K562 (cell line): ENCODE measurements around the gene PLEKHA5. TPM values are rescaled to one million over a fixed set of nuclear protein-coding genes. Genes with fewer than 3 reads are reported as not detected.

Source experiments
- ATAC-seq: fragments of 200-7000 bp; cut with Tn5 transposase; 3 replicates; pipeline ENCODE4 v1.9.1; 2020; ENCODE audit warnings: moderate library complexity
- BruUV-seq: library from RNA; stranded (reverse); fragments of 400-500 nt; replicated peaks from 2 replicates; lab custom pipeline; 2021; lab: Mats Ljungman, UMichigan
- CTCF ChIA-PET: fragments of 300-600 bp; formaldehyde crosslinking; extraction: SDS; loops from one replicate; lab custom pipeline; 2021; ENCODE audit warnings: low intra/inter-chr PET ratio; lab: Yijun Ruan, JAX
- POLR2A ChIA-PET: fragments of 300-600, 350-650 bp; sonication (Branson Sonifier 250); formaldehyde crosslinking; extraction: SDS; loops from one replicate; lab custom pipeline; 2021; ENCODE audit warnings: antibody characterized with exemption, inconsistent platforms; lab: Yijun Ruan, JAX
- DNase-seq, 4 experiments: peaks; one replicate each; pipeline versions ENCODE4 v3.0.0 to v3.0.0-alpha.2; 2011 to 2018; ENCODE audit warnings: low spot score in 3 of 4, mixed read lengths in 3 of 4; ENCODE audit errors: extremely low read depth in 1 of 4
- FAIRE-seq: peaks from 2 replicates; lab custom pipeline; 2011; peaks lifted over from hg19 to GRCh38; lab: Jason Lieb, UNC
- H2AFZ ChIP-seq: 2 replicates; pipeline ENCODE4 v1.6.0; 2011; ENCODE audit warnings: low read depth, low read length, control low read depth, inconsistent platforms
- H3K27ac ChIP-seq: fragments of 200-600 bp; 3 replicates; pipeline ENCODE4 v1.8.0; 2011; ENCODE audit warnings: low read depth, mild to moderate bottlenecking, control low read depth, inconsistent platforms, low read length, moderate library complexity, mixed read lengths; ENCODE audit errors: extremely low read depth
- H3K27me3 ChIP-seq, 2 experiments: fragments of 300-600 bp in 1 of 2; 2 replicates in 1 of 2; 3 replicates in 1 of 2; pipeline versions ENCODE4 v1.6.0 to v1.8.0; 2011; ENCODE audit warnings: inconsistent platforms in 2 of 2, low read length in 2 of 2, mild to moderate bottlenecking in 1 of 2, mixed read lengths in 1 of 2, moderate library complexity in 1 of 2; ENCODE audit not compliant: control insufficient read depth in 2 of 2, insufficient read depth in 2 of 2
- H3K36me3 ChIP-seq: fragments of 300-600 bp; 3 replicates; pipeline ENCODE4 v1.8.0; 2011; ENCODE audit warnings: mild to moderate bottlenecking, low read length, inconsistent platforms; ENCODE audit not compliant: control insufficient read depth, insufficient read depth
- H3K4me1 ChIP-seq, 2 experiments: fragments of 200-600 bp in 1 of 2; replicated peaks in 1 of 2; 2 replicates in 1 of 2; 3 replicates in 1 of 2; pipeline versions ENCODE4 v1.5.1 to v1.8.0; 2011; ENCODE audit warnings: inconsistent platforms in 2 of 2, low read length in 2 of 2, mild to moderate bottlenecking in 1 of 2, mixed read lengths in 1 of 2, moderate library complexity in 1 of 2; ENCODE audit not compliant: control insufficient read depth in 2 of 2, insufficient read depth in 2 of 2
- H3K4me2 ChIP-seq: 2 replicates; pipeline ENCODE4 v1.6.1; 2011; ENCODE audit warnings: low read length, control low read depth, inconsistent platforms, mixed read lengths; ENCODE audit not compliant: insufficient read depth
- H3K4me3 ChIP-seq: fragments of 200-600 bp; sonication (generic), shearing (Covaris generic); 2 replicates; pipeline ENCODE4 v1.5.1; 2016; ENCODE audit warnings: control low read depth, inconsistent platforms
- H3K79me2 ChIP-seq: fragments of 200-600 bp; 3 replicates; pipeline ENCODE4 v1.8.0; 2011; ENCODE audit warnings: low read length, inconsistent platforms; ENCODE audit not compliant: control insufficient read depth, insufficient read depth
- H3K9ac ChIP-seq, 2 experiments: 2 replicates each; pipeline versions ENCODE4 v1.6.0 to v1.6.1; 2011; ENCODE audit warnings: low read depth in 2 of 2, low read length in 2 of 2, control low read depth in 1 of 2, inconsistent platforms in 1 of 2, mild to moderate bottlenecking in 1 of 2, mixed read lengths in 1 of 2; ENCODE audit not compliant: insufficient read depth in 1 of 2
- H3K9me1 ChIP-seq: one replicate; pipeline ENCODE4 v1.6.0; 2011; ENCODE audit warnings: inconsistent platforms, mild to moderate bottlenecking, low read length, moderate library complexity; ENCODE audit not compliant: control insufficient read depth, insufficient read depth
- H3K9me3 ChIP-seq: replicated peaks from 2 replicates; pipeline ENCODE4 v1.5.1; 2011; ENCODE audit warnings: low read depth, low read length, inconsistent platforms; ENCODE audit not compliant: control insufficient read depth, insufficient read depth
- H4K20me1 ChIP-seq: replicated peaks from 2 replicates; pipeline ENCODE4 v1.6.1; 2011; ENCODE audit warnings: low read length, inconsistent platforms, mixed read lengths; ENCODE audit not compliant: control insufficient read depth, insufficient read depth
- ARNT ChIP-seq, 2 experiments: fragments of 450-650 bp; IDR thresholded peaks; 2 replicates each; pipeline ENCODE4 v1.6.1; 2016; ENCODE audit warnings: mild to moderate bottlenecking in 1 of 2
- CHD2 ChIP-seq: IDR thresholded peaks from 2 replicates; pipeline ENCODE4 v1.6.1; 2011; ENCODE audit warnings: low read depth, low read length
- FOSL1 ChIP-seq: fragments of 200-800 bp; sonication (Bioruptor generic); conservative IDR thresholded peaks from 2 replicates; pipeline ENCODE4 v1.6.1; 2016; ENCODE audit warnings: missing genetic modification characterization, missing compliant biosample characterization
- KAT7 ChIP-seq: sonication (generic); formaldehyde crosslinking; IDR thresholded peaks from 2 replicates; pipeline ENCODE4 v1.8.0; 2022; ENCODE audit warnings: missing genetic modification reagents, mild to moderate bottlenecking, borderline replicate concordance
- ZNF263 ChIP-seq: sonication (generic); formaldehyde crosslinking; IDR thresholded peaks from 2 replicates; pipeline ENCODE4 v1.8.0; 2022; ENCODE audit warnings: mild to moderate bottlenecking, missing genetic modification reagents, borderline replicate concordance
- ZNF79 ChIP-seq: fragments of 250-450 bp; sonication (Bioruptor Pico); IDR thresholded peaks from 2 replicates; pipeline ENCODE4 v1.4.0; 2020; ENCODE audit warnings: low read depth, mild to moderate bottlenecking, moderate library complexity
- WGBS: fragments of 100-300 bp; shearing (Covaris generic); methylation state at CpG from one replicate; pipeline ENCODE4 v1.1.6; 2016; ENCODE audit warnings: low coverage, mixed read lengths; ENCODE audit not compliant: insufficient coverage; ENCODE audit errors: missing lambda C conversion rate; 5-methylcytosine and 5-hydroxymethylcytosine counted together
- in situ Hi-C: fragments of 300-500 bp; cut with MboI; formaldehyde crosslinking; loops from 4 replicates; pipeline ENCODE4 v1.15.0; 2018; ENCODE audit warnings: inconsistent platforms, mixed read lengths
- intact Hi-C: fragments of 100-400 bp; cut with micrococcal nuclease; formaldehyde crosslinking; loops from 2 replicates; pipeline ENCODE4 v1.14.2; 2022
- polyA plus RNA-seq, 8 experiments: library from polyadenylated mRNA; depleted of rRNA in 4 of 8; stranded (reverse) in 5 of 8; unstranded in 3 of 8; fragments of >200 nt; fragmentation: Nextera tagmentation in 2 of 8; fragmentation: Illumina TruSeq in 1 of 8; extraction: Ambion mirVana in 2 of 8; extraction: Trizol in 1 of 8; gene quantifications; 2 replicates each; pipeline versions ENCODE4 v1.2.1 to v1.2.3, GENCODE V29; 2011 to 2014; ENCODE audit warnings: inconsistent platforms in 1 of 8, missing spikeins in 1 of 8
- total RNA-seq, 7 experiments: library from RNA; depleted of rRNA in 6 of 7; stranded (reverse); fragments of >200 nt in 6 of 7; fragmentation: Illumina TruSeq in 2 of 7; extraction: Trizol in 2 of 7; gene quantifications; 2 replicates each; pipeline versions ENCODE4 v1.2.1 to v1.2.3, GENCODE V29; 2011 to 2021; ENCODE audit warnings: low replicate concordance in 1 of 7
- TF ChIP-seq, protein P1 (sequence below): sonication (generic); IDR thresholded peaks from 2 replicates; pipeline ENCODE4 v1.6.1; 2016

The PLEKHA5 gene
- total and polyA plus RNA-seq, 9 of the 15 experiments (the other 6 are each of a cell fraction or from before 2014, with no cell fraction given): 7.2 to 26.2 (median 17.4) TPM

GRCh38 chr12:19119440-19119839 lies 10.1 kb upstream of the PLEKHA5 start:
- no peaks in the 10 kb centered on the region for H3K79me2 ChIP-seq
- BruUV-seq: no TSS peak
- no peaks in the 10 kb centered on the region for H3K36me3 ChIP-seq
- no peak overlapping the region for H3K27ac ChIP-seq
- H3K9ac ChIP-seq: no peak overlapping the region
- ChIA-PET POLR2A (no interaction called here), CTCF (no interaction called here)
- FAIRE-seq (no peak), ATAC-seq (no peak), DNase-seq (no peak)
- peaks cover 0 to 3% of the 10 kb centered on the region in 2 experiments; a peak in 2 of 5 replicates for H3K4me1 ChIP-seq
- no peaks in the 10 kb centered on the region for H3K9me1 ChIP-seq
- TF ChIP-seq ZNF79 (CRISPR knock-in tag) (no peak), ZNF263 (no peak), KAT7 (no peak), ARNT (IDR thresholded peaks at IDR 0.05) (no peak), FOSL1 (tag) (no peak), CHD2 (no peak)
- TF ChIP-seq, protein P1, sequence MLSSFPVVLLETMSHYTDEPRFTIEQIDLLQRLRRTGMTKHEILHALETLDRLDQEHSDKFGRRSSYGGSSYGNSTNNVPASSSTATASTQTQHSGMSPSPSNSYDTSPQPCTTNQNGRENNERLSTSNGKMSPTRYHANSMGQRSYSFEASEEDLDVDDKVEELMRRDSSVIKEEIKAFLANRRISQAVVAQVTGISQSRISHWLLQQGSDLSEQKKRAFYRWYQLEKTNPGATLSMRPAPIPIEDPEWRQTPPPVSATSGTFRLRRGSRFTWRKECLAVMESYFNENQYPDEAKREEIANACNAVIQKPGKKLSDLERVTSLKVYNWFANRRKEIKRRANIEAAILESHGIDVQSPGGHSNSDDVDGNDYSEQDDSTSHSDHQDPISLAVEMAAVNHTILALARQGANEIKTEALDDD: no peak
- 91% methylated on average over 2 of the region's 3 CpGs for WGBS
- H3K9me3 ChIP-seq: no peaks in the 10 kb centered on the region
- H3K27me3 ChIP-seq: no peaks in the 10 kb centered on the region
- intact Hi-C loops (no loop called here), in situ Hi-C loops (no loop called here)
- no peak overlapping the region for H2AFZ ChIP-seq
- no peak overlapping the region for H3K4me2 ChIP-seq
- no peaks in the 10 kb centered on the region for H4K20me1 ChIP-seq
- no peak overlapping the region for H3K4me3 ChIP-seq
